UCSD-AML1 (cell line): Measurements from ENCODE around the gene MLLT10.
"Not testable (repeated sequence)": the region's sequence is repeated elsewhere in the genome, so short reads cannot be mapped to it uniquely, and the experiment has no call there.

ENCODE experiments used
- DNase-seq: peaks from one replicate; lab custom pipeline; 2025; ENCODE audit not compliant: unreplicated experiment; lab: John Stamatoyannopoulos, UW

Gene MLLT10

GRCh38 chr10:21628645-21629044 is 94.6 kb downstream of the MLLT10 start:
- DNase-seq: not testable (repeated sequence)

GRCh38 chr10:21634599-21635365 is 100.8 kb downstream of the MLLT10 start:
- no peak for DNase-seq

- DNase-seq: no peak
Observed at GRCh38 chr10:21637795-21638194, 103.8 kb downstream of the MLLT10 start.

GRCh38 chr10:21638681-21639080 is 104.6 kb downstream of the MLLT10 start:
- DNase-seq: no peak

GRCh38 chr10:21648040-21648439 is 114.0 kb downstream of the MLLT10 start:
- no peak for DNase-seq

- no peak for DNase-seq
Observed at GRCh38 chr10:21649454-21649872, 115.4 kb downstream of the MLLT10 start.

- DNase-seq: no peak
Observed at GRCh38 chr10:21650353-21650752, 116.3 kb downstream of the MLLT10 start.

- DNase-seq: no peak
Observed at GRCh38 chr10:21655236-21655635, 121.2 kb downstream of the MLLT10 start.

GRCh38 chr10:21655687-21656086 is 121.7 kb downstream of the MLLT10 start:
- no peak for DNase-seq

- DNase-seq: no peak
Observed at GRCh38 chr10:21661087-21661486, 127.1 kb downstream of the MLLT10 start.

- DNase-seq: no peak
Observed at GRCh38 chr10:21661935-21662334, 127.9 kb downstream of the MLLT10 start.

- DNase-seq: no peak
Observed at GRCh38 chr10:21662635-21663034, 128.6 kb downstream of the MLLT10 start.

GRCh38 chr10:21668831-21669230 is 134.8 kb downstream of the MLLT10 start:
- no peak for DNase-seq

- DNase-seq: no peak
Observed at GRCh38 chr10:21670391-21670790, 136.4 kb downstream of the MLLT10 start.

GRCh38 chr10:21673668-21674067 is 139.6 kb downstream of the MLLT10 start:
- DNase-seq: no peak

GRCh38 chr10:21675157-21675796 is 141.2 kb downstream of the MLLT10 start:
- DNase-seq: no peak

GRCh38 chr10:21677551-21677950 is 143.5 kb downstream of the MLLT10 start:
- no peak for DNase-seq

- no peak for DNase-seq
Observed at GRCh38 chr10:21681156-21681555, 147.1 kb downstream of the MLLT10 start.

GRCh38 chr10:21687266-21688008 is 153.4 kb downstream of the MLLT10 start:
- no peak for DNase-seq

GRCh38 chr10:21688009-21688332 is 153.9 kb downstream of the MLLT10 start:
- DNase-seq: no peak

- DNase-seq: no peak
Observed at GRCh38 chr10:21688870-21689269, 154.8 kb downstream of the MLLT10 start.

- DNase-seq: no peak
Observed at GRCh38 chr10:21689881-21690280, 155.8 kb downstream of the MLLT10 start.
